HCT116 (cell line): ENCODE results near the gene RCOR2. TPM values are rescaled to one million over a fixed set of nuclear protein-coding genes. Genes with fewer than 3 reads are reported as not detected.

Experiments
- ATAC-seq: fragments of 200-7000 bp; cut with Tn5 transposase; 2 replicates; pipeline ENCODE4 v1.9.1; 2020; ENCODE audit warnings: mild to moderate bottlenecking, moderate library complexity
- BruUV-seq: library from RNA; stranded (reverse); fragments of 400-500 nt; replicated peaks from 2 replicates; lab custom pipeline; 2021; lab: Mats Ljungman, UMichigan
- CTCF ChIA-PET: fragments of 300-600 bp; sonication (Branson Sonifier 250); formaldehyde crosslinking; loops from one replicate; lab custom pipeline; 2021; ENCODE audit warnings: antibody characterized with exemption; lab: Charles Lee
- POLR2A ChIA-PET: fragments of 300-600, 350-600 bp; sonication (Branson Sonifier 250); formaldehyde crosslinking; loops from one replicate; lab custom pipeline; 2021; ENCODE audit warnings: antibody characterized with exemption; lab: Charles Lee
- RAD21 ChIA-PET, 2 experiments: fragments of 300-600 bp; sonication (Branson Sonifier 250); formaldehyde crosslinking; loops; one replicate each; lab custom pipeline; 2023; ENCODE audit warnings: low total read pairs in 2 of 2; ENCODE audit not compliant: uncharacterized antibody in 2 of 2, unreplicated experiment in 2 of 2, low non-redundant PET in 1 of 2; lab: Charles Lee
- DNase-seq: peaks from one replicate; pipeline ENCODE4 v3.0.0-alpha.2; 2010; ENCODE audit warnings: low read depth, low spot score
- H2AFZ ChIP-seq: fragments of 200-600 bp; shearing (Covaris generic), sonication (generic); 2 replicates; pipeline ENCODE4 v1.6.1; 2017; ENCODE audit warnings: low read depth, mixed run types, mixed read lengths, antibody characterized with exemption, low read length; ENCODE audit not compliant: poor library complexity, severe bottlenecking
- H3K27ac ChIP-seq: 2 replicates; pipeline ENCODE4 v1.5.1; 2012; ENCODE audit warnings: low read depth, low read length
- H3K27me3 ChIP-seq: fragments of 200-600 bp; sonication (generic); 2 replicates; pipeline ENCODE4 v1.6.1; 2016; ENCODE audit warnings: mixed run types, low read length, mixed read lengths; ENCODE audit not compliant: insufficient read depth
- H3K36me3 ChIP-seq, 2 experiments: fragments of 200-500 bp in 1 of 2; fragments of 200-600 bp in 1 of 2; sonication (Bioruptor generic) in 1 of 2; sonication (generic) in 1 of 2; 2 replicates each; pipeline versions ENCODE4 v1.5.1 to v1.6.1; 2014 to 2016; ENCODE audit warnings: low read length in 2 of 2, inconsistent platforms in 1 of 2, mixed read lengths in 1 of 2, mixed run types in 1 of 2; ENCODE audit not compliant: insufficient read depth in 2 of 2, control insufficient read depth in 1 of 2
- H3K4me1 ChIP-seq, 2 experiments: fragments of 200-600 bp in 1 of 2; sonication (generic) in 1 of 2; 2 replicates each; pipeline versions ENCODE4 v1.5.1 to v1.6.1; 2012 to 2017; ENCODE audit warnings: low read length in 2 of 2, inconsistent platforms in 1 of 2, mild to moderate bottlenecking in 1 of 2, mixed read lengths in 1 of 2, mixed run types in 1 of 2, moderate library complexity in 1 of 2; ENCODE audit not compliant: insufficient read depth in 2 of 2, control insufficient read depth in 1 of 2
- H3K4me2 ChIP-seq: fragments of 200-600 bp; sonication (generic); 2 replicates; pipeline ENCODE4 v1.6.1; 2017; ENCODE audit warnings: mixed run types, low read length, mixed read lengths
- H3K4me3 ChIP-seq, 2 experiments: fragments of 200-600 bp in 1 of 2; sonication (generic) in 1 of 2; replicated peaks in 1 of 2; 2 replicates each; pipeline ENCODE4 v1.5.1; 2011 to 2016; ENCODE audit warnings: low read length in 2 of 2, control low read depth in 1 of 2, low read depth in 1 of 2, mild to moderate bottlenecking in 1 of 2, mixed read lengths in 1 of 2, mixed run types in 1 of 2
- H3K79me2 ChIP-seq: fragments of 200-600 bp; sonication (generic); 2 replicates; pipeline ENCODE4 v1.6.1; 2017; ENCODE audit warnings: mild to moderate bottlenecking, mixed run types, low read length, moderate library complexity, mixed read lengths; ENCODE audit not compliant: insufficient read depth
- H3K9ac ChIP-seq: fragments of 200-600 bp; sonication (generic); 2 replicates; pipeline ENCODE4 v1.6.1; 2016; ENCODE audit warnings: low read length, mixed read lengths
- H3K9me2 ChIP-seq: fragments of 200-600 bp; sonication (generic), shearing (Covaris generic); 2 replicates; pipeline ENCODE4 v1.6.1; 2017; ENCODE audit warnings: mixed run types, mild to moderate bottlenecking, moderate library complexity; ENCODE audit not compliant: insufficient read depth
- H3K9me3 ChIP-seq, 2 experiments: fragments of 200-500 bp in 1 of 2; fragments of 200-600 bp in 1 of 2; sonication (Bioruptor generic) in 1 of 2; sonication (generic) in 1 of 2; 2 replicates each; pipeline ENCODE4 v1.6.1; 2014 to 2017; ENCODE audit warnings: low read length in 2 of 2, mixed read lengths in 2 of 2, inconsistent platforms in 1 of 2, low read depth in 1 of 2, mild to moderate bottlenecking in 1 of 2, mixed run types in 1 of 2, moderate library complexity in 1 of 2; ENCODE audit not compliant: control insufficient read depth in 1 of 2, insufficient read depth in 1 of 2
- H4K20me1 ChIP-seq: fragments of 200-600 bp; sonication (generic), shearing (Covaris generic); 2 replicates; pipeline ENCODE4 v1.6.1; 2017; ENCODE audit warnings: mixed run types, mild to moderate bottlenecking, moderate library complexity; ENCODE audit not compliant: insufficient read depth
- ATF3 ChIP-seq: IDR thresholded peaks from 2 replicates; pipeline ENCODE4 v1.6.1; 2012
- CEBPB ChIP-seq: IDR thresholded peaks from 2 replicates; pipeline ENCODE4 v1.6.1; 2012; ENCODE audit warnings: low read depth
- CTCF ChIP-seq, 3 experiments: fragments of 200-600 bp in 1 of 3; sonication (generic) in 1 of 3; IDR thresholded peaks in 2 of 3; conservative IDR thresholded peaks in 1 of 3; 2 replicates each; pipeline ENCODE4 v1.5.1; 2012 to 2017; ENCODE audit warnings: low read depth in 2 of 3, low read length in 2 of 3, antibody characterized with exemption in 1 of 3, borderline replicate concordance in 1 of 3, control low read depth in 1 of 3, mild to moderate bottlenecking in 1 of 3, mixed read lengths in 1 of 3, mixed run types in 1 of 3, moderate library complexity in 1 of 3; ENCODE audit not compliant: insufficient read depth in 1 of 3
- EGR1 ChIP-seq: IDR thresholded peaks from 2 replicates; pipeline ENCODE4 v1.6.1; 2012; ENCODE audit warnings: low read depth
- ELF1 ChIP-seq: IDR thresholded peaks from 2 replicates; pipeline ENCODE4 v1.6.1; 2012; ENCODE audit warnings: low read depth, borderline replicate concordance
- EZH2 ChIP-seq: fragments of 200-600 bp; sonication (generic); IDR thresholded peaks from 2 replicates; pipeline ENCODE4 v1.6.1; 2017; ENCODE audit warnings: antibody characterized with exemption, mixed run types
- EZH2phosphoT487 ChIP-seq: fragments of 200-600 bp; IDR thresholded peaks from 2 replicates; pipeline ENCODE4 v1.6.1; 2018; ENCODE audit warnings: antibody characterized with exemption, borderline replicate concordance
- FOSL1 ChIP-seq: IDR thresholded peaks from 2 replicates; pipeline ENCODE4 v1.6.1; 2012; ENCODE audit warnings: low read depth
- JUND ChIP-seq: IDR thresholded peaks from 2 replicates; pipeline ENCODE4 v1.6.1; 2012
- MAX ChIP-seq: IDR thresholded peaks from 2 replicates; pipeline ENCODE4 v1.6.1; 2012
- POLR2A ChIP-seq: IDR thresholded peaks from 2 replicates; pipeline ENCODE4 v1.7.0; 2011; ENCODE audit warnings: borderline replicate concordance; ENCODE audit not compliant: insufficient read depth, insufficient read length; ENCODE audit errors: extremely low read depth
- POLR2AphosphoS5 ChIP-seq: IDR thresholded peaks from 2 replicates; pipeline ENCODE4 v1.6.1; 2011; ENCODE audit warnings: mild to moderate bottlenecking, low read depth, low read length, moderate library complexity
- REST ChIP-seq: IDR thresholded peaks from 2 replicates; pipeline ENCODE4 v1.6.1; 2012; ENCODE audit warnings: low read depth
- SIN3A ChIP-seq: IDR thresholded peaks from 2 replicates; pipeline ENCODE4 v1.6.1; 2012; ENCODE audit warnings: low read depth
- SP1 ChIP-seq: IDR thresholded peaks from 2 replicates; pipeline ENCODE4 v1.6.1; 2012; ENCODE audit warnings: low read depth
- TCF7L2 ChIP-seq: IDR thresholded peaks from 2 replicates; pipeline ENCODE4 v1.7.0; 2011; ENCODE audit warnings: borderline replicate concordance, inconsistent platforms; ENCODE audit not compliant: insufficient read depth, insufficient read length; ENCODE audit errors: extremely low read depth
- YY1 ChIP-seq: IDR thresholded peaks from 2 replicates; pipeline ENCODE4 v1.6.1; 2011; ENCODE audit warnings: low read length, low read depth, moderate library complexity, mild to moderate bottlenecking; ENCODE audit not compliant: insufficient replicate concordance; ENCODE audit errors: extremely low read depth
- ZBTB33 ChIP-seq: IDR thresholded peaks from 2 replicates; pipeline ENCODE4 v1.6.1; 2011; ENCODE audit warnings: mild to moderate bottlenecking, low read length, moderate library complexity; ENCODE audit not compliant: insufficient replicate concordance; ENCODE audit errors: extremely low read depth
- ZNF274 ChIP-seq: fragments of 200-500 bp; sonication (Bioruptor generic); IDR thresholded peaks from 2 replicates; pipeline ENCODE4 v1.6.1; 2014; ENCODE audit warnings: mild to moderate bottlenecking, low read depth, low read length, inconsistent platforms
- intact Hi-C: fragments of 100-400 bp; cut with micrococcal nuclease; formaldehyde crosslinking; loops from 2 replicates; pipeline ENCODE4 v1.10.0; 2022
- total RNA-seq: library from RNA; stranded (reverse); gene quantifications from one replicate; pipeline ENCODE4 v1.2.1, GENCODE V29; 2021; ENCODE audit not compliant: unreplicated experiment

Gene RCOR2
- total RNA-seq, 1 experiment from 2014 or later: 10.8 TPM

- ChIA-PET RAD21 (no interaction called here), POLR2A (no interaction called here), CTCF (no interaction called here)
- ATAC-seq (no peak), DNase-seq (no peak)
- Histone ChIP-seq H3K4me1 (peaks cover 4 to 7% of the 10 kb centered on the region in 2 experiments; a peak in 3 of 4 replicates), H3K9me2 (no peaks in the 10 kb centered on the region), H3K79me2 (peaks cover 59% of the 10 kb centered on the region), H3K4me3 (no peak overlapping the region), H3K9me3 (no peaks in the 10 kb centered on the region), H3K9ac (no peak overlapping the region), H3K4me2 (no peak overlapping the region), H2AFZ (no peak overlapping the region), H4K20me1 (no peaks in the 10 kb centered on the region; the same call in 1 of the 2 replicates), H3K27me3 (no peaks in the 10 kb centered on the region), H3K36me3 (peaks cover 19 to 20% of the 10 kb centered on the region in 2 experiments; a peak in 3 of 4 replicates), H3K27ac (no peak overlapping the region)
- no TSS peak for BruUV-seq
- intact Hi-C loops: no loop called here
- TF ChIP-seq POLR2A (no peak), EGR1 (no peak), JUND (no peak), ELF1 (no peak), REST (no peak), SP1 (no peak), EZH2phosphoT487 (no peak), POLR2AphosphoS5 (no peak), CEBPB (no peak), TCF7L2 (no peak), FOSL1 (no peak), CTCF (IDR thresholded peaks at IDR 0.05 in 2 of 3, conservative IDR thresholded peaks at IDR 0.05 in 1 of 3; ENCODE audit: borderline replicate concordance in 1 of 3, insufficient read depth in 1 of 3, low read depth in 2 of 3, low read length in 2 of 3) (no peak), ZNF274 (no peak), EZH2 (no peak), ZBTB33 (no peak), SIN3A (no peak), YY1 (no peak), ATF3 (no peak), MAX (no peak)
Measured at GRCh38 chr11:63893355-63893754, 23.6 kb downstream of the RCOR2 start.
